Right cardiac atrium (tissue), 5 donors: ENCODE results near the gene DNAJB7. TPM values are rescaled to one million over a fixed set of nuclear protein-coding genes. Genes with fewer than 3 reads are reported as not detected.
"Not testable (repeated sequence)": the region's sequence is repeated elsewhere in the genome, so short reads cannot be mapped to it uniquely, and the experiment has no call there.

Source experiments
- ATAC-seq, 2 donors: fragments of 200-7000 bp; cut with Tn5 transposase; one replicate each; pipeline versions ENCODE4 v1.8.0 to v1.9.1; 2020; ENCODE audit warnings: moderate library complexity in 2 of 2, mild to moderate bottlenecking in 1 of 2
- DNase-seq, 3 donors: peaks; one replicate each; pipeline ENCODE4 v3.0.0-alpha.2; 2020
- H3K27ac ChIP-seq: one replicate; pipeline ENCODE4 v1.5.1; 2013; ENCODE audit warnings: mild to moderate bottlenecking, low read length, control low read depth, moderate library complexity
- H3K27me3 ChIP-seq: one replicate; pipeline ENCODE4 v1.6.1; 2013; ENCODE audit not compliant: control insufficient read depth, insufficient read depth
- H3K4me1 ChIP-seq: one replicate; pipeline ENCODE4 v1.6.1; 2013; ENCODE audit warnings: low read length; ENCODE audit not compliant: control insufficient read depth, insufficient read depth
- H3K4me3 ChIP-seq: one replicate; pipeline ENCODE4 v1.5.1; 2013; ENCODE audit warnings: low read length, control low read depth
- H3K9me3 ChIP-seq: one replicate; pipeline ENCODE4 v1.6.1; 2013; ENCODE audit warnings: low read length; ENCODE audit not compliant: control insufficient read depth
- WGBS: extraction: QIAGEN DNeasy Blood & Tissue Kit; methylation state at CpG from one replicate; pipeline ENCODE4 v1.1.7; 2013; 5-methylcytosine and 5-hydroxymethylcytosine counted together
- intact Hi-C, 4 donors: fragments of 100-400 bp; cut with DNase I; formaldehyde crosslinking; loops; one replicate each; pipeline versions ENCODE4 v1.11.0 to v1.14.0; 2022 to 2023
- polyA plus RNA-seq: library from polyadenylated mRNA; stranded (reverse); fragments of 200-250 nt; gene quantifications from one replicate; pipeline ENCODE4 v1.2.3, GENCODE V29; 2013
- total RNA-seq, 4 donors: library from RNA; stranded (reverse); fragmentation: NEBNext Ultra II Directional; extraction: Animal tissue kit (Norgen Biotek cat#: 25700); gene quantifications; one replicate each; pipeline ENCODE4 v1.2.1, GENCODE V29; 2021
- donor health status: healthy with polysubstance abuse.
- donor health status: DM: no; HTN: yes; CAD: no.
- donor health status: DM: no; HTN: no; CAD: no.
- donor health status: DM: no; HTN: yes; CAD: no; lungs with severe emphysema.
- donor health status: DM: yes; HTN: yes; CAD: no.

The DNAJB7 gene
- total and polyA plus RNA-seq, 5 donors = not detected

GRCh38 chr22:40845816-40846215, 16.1 kb downstream of the DNAJB7 start:
- 93% methylated on average over 11 of the region's 11 CpGs for WGBS
- not testable (repeated sequence) for DNase-seq, H3K4me1 ChIP-seq, H3K27ac ChIP-seq, H3K27me3 ChIP-seq, H3K9me3 ChIP-seq, ATAC-seq, H3K4me3 ChIP-seq
- intact Hi-C loops = loop anchor here in 1 of 4 donors (10.0 kb wide), 1 partner anchor 309 kb away; no protein-coding TSS in a partner anchor

GRCh38 chr22:40844951-40845350, 17.0 kb downstream of the DNAJB7 start:
- ATAC-seq = no peak
- no peaks in the 10 kb centered on the region for H3K27me3 ChIP-seq
- H3K4me1 ChIP-seq = no peaks in the 10 kb centered on the region
- no peak for DNase-seq
- no peak overlapping the region for H3K27ac ChIP-seq
- intact Hi-C loops = loop anchor here in 1 of 4 donors (10.0 kb wide), 1 partner anchor 310 kb away; no protein-coding TSS in a partner anchor
- H3K9me3 ChIP-seq = no peaks in the 10 kb centered on the region
- H3K4me3 ChIP-seq = no peak overlapping the region
- 93% methylated on average over 3 of the region's 3 CpGs for WGBS

GRCh38 chr22:40838486-40838885, 23.4 kb downstream of the DNAJB7 start:
- no peaks in the 10 kb centered on the region for H3K4me1 ChIP-seq
- H3K9me3 ChIP-seq = no peaks in the 10 kb centered on the region
- intact Hi-C loops = loop anchor here in 1 of 4 donors (10.0 kb wide), 1 partner anchor 316 kb away; no protein-coding TSS in a partner anchor
- no peak overlapping the region for H3K4me3 ChIP-seq
- no peak for ATAC-seq
- no peak for DNase-seq
- no peak overlapping the region for H3K27ac ChIP-seq
- WGBS = 84% methylated on average over 3 of the region's 3 CpGs
- no peaks in the 10 kb centered on the region for H3K27me3 ChIP-seq

GRCh38 chr22:40834619-40835018, 27.3 kb downstream of the DNAJB7 start:
- ATAC-seq (no peak), DNase-seq (no peak)
- WGBS = 98% methylated on average over 3 of the region's 3 CpGs
- no peaks in the 10 kb centered on the region for H3K4me1 ChIP-seq
- no peak overlapping the region for H3K4me3 ChIP-seq
- no peaks in the 10 kb centered on the region for H3K27me3 ChIP-seq
- no peaks in the 10 kb centered on the region for H3K9me3 ChIP-seq
- intact Hi-C loops = loop anchor here in 1 of 4 donors (10.0 kb wide), 1 partner anchor 320 kb away; no protein-coding TSS in a partner anchor
- no peak overlapping the region for H3K27ac ChIP-seq

DNA sequence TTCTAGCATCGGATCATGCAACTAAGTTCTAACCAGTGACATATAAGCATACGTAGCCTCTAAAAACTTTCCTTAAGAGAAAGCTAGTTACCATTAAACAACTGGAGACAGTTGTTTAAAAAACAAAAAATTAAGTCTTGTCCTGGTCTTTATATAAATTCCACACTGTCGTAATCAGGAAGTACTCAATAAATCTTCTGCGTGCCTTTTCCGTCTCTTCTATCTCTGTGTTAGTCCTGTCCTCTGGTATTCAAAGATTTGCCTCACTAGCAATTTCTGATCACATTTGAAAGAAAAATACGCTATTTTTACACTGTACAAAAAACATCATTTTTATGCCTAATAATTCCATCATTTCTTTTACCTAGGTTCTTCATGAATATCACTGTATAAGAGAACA, 32.8 kb downstream of the DNAJB7 start:
- intact Hi-C loops = no loop called here
- H3K4me3 ChIP-seq = no peak overlapping the region
- no peak for DNase-seq
- WGBS = 90% methylated on average over 6 of the region's 6 CpGs
- no peaks in the 10 kb centered on the region for H3K9me3 ChIP-seq
- no peaks in the 10 kb centered on the region for H3K4me1 ChIP-seq
- no peaks in the 10 kb centered on the region for H3K27me3 ChIP-seq
- H3K27ac ChIP-seq = no peak overlapping the region
- ATAC-seq = no peak

DNA sequence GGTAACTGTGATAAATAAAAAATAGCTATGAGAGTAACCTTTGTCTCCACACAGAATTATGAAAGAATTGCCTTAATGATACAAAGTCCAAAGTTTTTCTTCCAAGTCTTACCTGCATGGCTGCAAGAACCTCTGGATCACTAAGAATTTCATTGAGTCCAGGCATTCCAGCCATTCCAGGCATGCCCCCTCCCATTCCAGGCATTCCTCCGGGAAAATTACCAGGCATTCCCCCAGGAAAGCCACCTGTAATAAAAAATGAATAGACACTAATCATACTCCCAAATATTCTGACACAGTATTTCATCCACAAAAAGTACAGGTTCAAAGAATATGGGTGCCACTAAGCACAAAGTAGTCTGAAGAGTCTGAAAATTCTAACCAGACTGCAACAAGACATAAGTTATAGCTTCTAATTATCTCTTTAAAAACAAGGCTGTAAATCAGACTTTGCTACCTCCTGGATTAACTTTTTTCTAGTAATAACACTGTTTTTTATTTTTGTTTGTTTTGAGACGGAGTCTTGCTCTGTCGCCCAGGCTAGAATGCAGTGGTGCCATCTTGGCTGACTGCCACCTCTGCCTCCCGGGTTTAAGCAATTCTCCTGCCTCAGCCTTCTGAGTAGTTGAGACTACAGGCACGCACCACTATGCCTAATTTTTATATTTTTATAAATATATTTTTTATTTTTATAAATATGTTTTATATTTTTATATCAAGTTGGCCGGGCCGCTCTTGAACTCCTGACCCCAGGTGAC, 34.8 kb downstream of the DNAJB7 start:
- WGBS = 80% methylated on average over 7 of the region's 7 CpGs
- Histone ChIP-seq H3K4me3 (no peak overlapping the region), H3K4me1 (no peaks in the 10 kb centered on the region), H3K27me3 (no peaks in the 10 kb centered on the region), H3K27ac (no peak overlapping the region), H3K9me3 (no peaks in the 10 kb centered on the region)
- intact Hi-C loops = no loop called here
- DNase-seq = no peak
- no peak for ATAC-seq

- ATAC-seq, H3K4me3 ChIP-seq, H3K27ac ChIP-seq, H3K27me3 ChIP-seq, intact Hi-C loops, DNase-seq, H3K4me1 ChIP-seq, H3K9me3 ChIP-seq: not testable (repeated sequence)
- 100% methylated on average over 2 of the region's 2 CpGs for WGBS
Measured at GRCh38 chr22:40826292-40826691, 35.6 kb downstream of the DNAJB7 start.

GRCh38 chr22:40823426-40823825, 38.5 kb downstream of the DNAJB7 start:
- no peak for ATAC-seq
- WGBS = 42% methylated on average over 1 of the region's 1 CpG
- no peaks in the 10 kb centered on the region for H3K4me1 ChIP-seq
- no peaks in the 10 kb centered on the region for H3K27me3 ChIP-seq
- no peak overlapping the region for H3K4me3 ChIP-seq
- intact Hi-C loops = no loop called here
- no peak for DNase-seq
- no peaks in the 10 kb centered on the region for H3K9me3 ChIP-seq
- no peak overlapping the region for H3K27ac ChIP-seq

GRCh38 chr22:40819599-40820140, 42.2 kb downstream of the DNAJB7 start:
- DNase-seq (no peak), ATAC-seq (peak; percentile 14 to 36)
- Histone ChIP-seq H3K27me3 (no peaks in the 10 kb centered on the region), H3K4me3 (peak overlapping the region; percentile 96), H3K4me1 (peaks cover 5% of the 10 kb centered on the region), H3K27ac (peak overlapping the region; percentile 89), H3K9me3 (no peaks in the 10 kb centered on the region)
- intact Hi-C loops = no loop called here
- 4% methylated on average over 4 of the region's 4 CpGs for WGBS

GRCh38 chr22:40818747-40819598, 42.9 kb downstream of the DNAJB7 start, which contains the start of gene SLC25A17:
Gene SLC25A17, minus strand, starts transcription at chr22:40819346. Its CDS starts 98 bp downstream, at chr22:40819248.
- H3K4me1 ChIP-seq = peaks cover 5% of the 10 kb centered on the region
- peak within 1 kb of the TSS; percentile 89 for H3K27ac ChIP-seq
- under 1% methylated on average over 61 of the region's 61 CpGs for WGBS
- peak within 1 kb of the TSS; percentile 96 for H3K4me3 ChIP-seq
- intact Hi-C loops = no loop called here
- ATAC-seq (peak; percentile 97 to 99), DNase-seq (peak; percentile 90 to 95 (median 95))
- H3K9me3 ChIP-seq = no peaks in the 10 kb centered on the region
- no peaks in the 10 kb centered on the region for H3K27me3 ChIP-seq
